NOMO-1 treated with DMSO at 0.1 percent for 48 hours (cell line): ENCODE data around the gene ACVR1B.
A peak's percentile ranks its signal among the peaks of the same experiment; 100 is the strongest.

Experiments
- DNase-seq: peaks from one replicate; lab custom pipeline; 2025; ENCODE audit not compliant: unreplicated experiment; lab: John Stamatoyannopoulos, UW

Gene ACVR1B

GRCh38 chr12:51917041-51917590 is 34.4 kb upstream of the ACVR1B start:
- no peak for DNase-seq

GRCh38 chr12:51917746-51918453 is 33.6 kb upstream of the ACVR1B start:
- DNase-seq, result no peak

- DNase-seq, result no peak
Observed at GRCh38 chr12:51920046-51920445, 31.5 kb upstream of the ACVR1B start.

- DNase-seq, result no peak
Observed at GRCh38 chr12:51921017-51921725, 30.3 kb upstream of the ACVR1B start.

GRCh38 chr12:51922146-51922545 is 29.4 kb upstream of the ACVR1B start:
- DNase-seq, result no peak

- DNase-seq, result peak; percentile 91
Observed at GRCh38 chr12:51922762-51923505, 28.6 kb upstream of the ACVR1B start.

- no peak for DNase-seq
Observed at GRCh38 chr12:51923506-51924365, 27.8 kb upstream of the ACVR1B start.

GRCh38 chr12:51924551-51925319 is 26.8 kb upstream of the ACVR1B start:
- DNase-seq, result no peak

GRCh38 chr12:51925346-51926063 is 26.0 kb upstream of the ACVR1B start:
- DNase-seq, result no peak

GRCh38 chr12:51926064-51926632 is 25.4 kb upstream of the ACVR1B start:
- DNase-seq, result no peak

GRCh38 chr12:51926718-51927117 is 24.8 kb upstream of the ACVR1B start:
- peak; percentile 25 for DNase-seq

GRCh38 chr12:51932218-51933076 is 19.1 kb upstream of the ACVR1B start:
- DNase-seq, result no peak

- no peak for DNase-seq
Observed at GRCh38 chr12:51934080-51934479, 17.4 kb upstream of the ACVR1B start.

- no peak for DNase-seq
Observed at GRCh38 chr12:51937926-51938325, 13.6 kb upstream of the ACVR1B start.

GRCh38 chr12:51938726-51939125 is 12.8 kb upstream of the ACVR1B start:
- no peak for DNase-seq

- no peak for DNase-seq
Observed at GRCh38 chr12:51941011-51941581, 10.4 kb upstream of the ACVR1B start.

- no peak for DNase-seq
Observed at GRCh38 chr12:51941604-51942003, 9.9 kb upstream of the ACVR1B start.

- no peak for DNase-seq
Observed at GRCh38 chr12:51942056-51942455, 9.4 kb upstream of the ACVR1B start.
